Liver (tissue), 9 donors: ENCODE measurements around the gene CHRNA5. TPM values are rescaled to one million over a fixed set of nuclear protein-coding genes. Genes with fewer than 3 reads are reported as not detected.

ENCODE experiments used
- DNase-seq: peaks from one replicate; pipeline ENCODE4 v3.0.0-alpha.2; 2017; ENCODE audit warnings: low spot score
- H3K27ac ChIP-seq, 2 donors: one replicate each; pipeline ENCODE4 v1.7.0; 2013; ENCODE audit warnings: inconsistent platforms in 2 of 2, low read length in 2 of 2, control low read depth in 1 of 2, low read depth in 1 of 2, mild to moderate bottlenecking in 1 of 2
- H3K27me3 ChIP-seq, 4 donors: one replicate each; pipeline versions ENCODE4 v1.6.1 to v1.7.0; 2013; ENCODE audit warnings: low read length in 3 of 4, inconsistent platforms in 1 of 4, mild to moderate bottlenecking in 1 of 4, moderate library complexity in 1 of 4; ENCODE audit not compliant: control insufficient read depth in 4 of 4, insufficient read depth in 4 of 4
- H3K36me3 ChIP-seq, 4 donors: one replicate each; pipeline versions ENCODE4 v1.6.1 to v1.7.0; 2013; ENCODE audit warnings: low read length in 3 of 4, mild to moderate bottlenecking in 3 of 4, low read depth in 1 of 4, moderate library complexity in 1 of 4; ENCODE audit not compliant: control insufficient read depth in 4 of 4, insufficient read depth in 3 of 4
- H3K4me1 ChIP-seq, 4 donors: one replicate each; pipeline versions ENCODE4 v1.6.1 to v1.7.0; 2013; ENCODE audit warnings: low read length in 3 of 4, mild to moderate bottlenecking in 3 of 4, moderate library complexity in 1 of 4; ENCODE audit not compliant: control insufficient read depth in 4 of 4, insufficient read depth in 4 of 4
- H3K4me3 ChIP-seq, 3 donors: one replicate each; pipeline versions ENCODE4 v1.6.1 to v1.7.0; 2013; ENCODE audit warnings: low read length in 3 of 3, control low read depth in 1 of 3, low read depth in 1 of 3, mild to moderate bottlenecking in 1 of 3
- H3K9ac ChIP-seq, 2 donors: one replicate each; pipeline ENCODE4 v1.7.0; 2013; ENCODE audit warnings: low read length in 2 of 2, mild to moderate bottlenecking in 2 of 2, moderate library complexity in 2 of 2, control low read depth in 1 of 2, low read depth in 1 of 2
- H3K9me3 ChIP-seq, 4 donors: one replicate each; pipeline versions ENCODE4 v1.6.1 to v1.7.0; 2013; ENCODE audit warnings: low read length in 3 of 4; ENCODE audit not compliant: control insufficient read depth in 4 of 4
- CTCF ChIP-seq: fragments of 150-350 bp; IDR thresholded peaks from 2 replicates; pipeline ENCODE4 v1.5.1; 2017; ENCODE audit warnings: improper control_type of control experiment, low read depth, low read length; ENCODE audit not compliant: missing input control
- EGR1 ChIP-seq, 2 donors: IDR thresholded peaks; 2 replicates each; pipeline ENCODE4 v1.6.1; 2016 to 2018; ENCODE audit warnings: antibody characterized with exemption in 2 of 2, low read depth in 2 of 2
- FOXA2 ChIP-seq: IDR thresholded peaks from 2 replicates; pipeline ENCODE4 v1.6.1; 2016; ENCODE audit warnings: antibody characterized with exemption
- GABPA ChIP-seq, 2 donors: IDR thresholded peaks in 1 of 2; conservative IDR thresholded peaks in 1 of 2; 2 replicates each; pipeline ENCODE4 v1.6.1; 2016; ENCODE audit warnings: antibody characterized with exemption in 2 of 2, mild to moderate bottlenecking in 1 of 2, moderate library complexity in 1 of 2
- HNF4A ChIP-seq, 2 donors: conservative IDR thresholded peaks; 2 replicates each; pipeline ENCODE4 v1.6.1; 2016; ENCODE audit warnings: antibody characterized with exemption in 2 of 2, mild to moderate bottlenecking in 2 of 2
- HNF4G ChIP-seq: IDR thresholded peaks from 2 replicates; pipeline ENCODE4 v1.6.1; 2016; ENCODE audit warnings: antibody characterized with exemption
- JUND ChIP-seq, 2 donors: IDR thresholded peaks; 2 replicates each; pipeline ENCODE4 v1.6.1; 2016; ENCODE audit warnings: antibody characterized with exemption in 2 of 2
- MAX ChIP-seq: IDR thresholded peaks from 2 replicates; pipeline ENCODE4 v1.6.1; 2016; ENCODE audit warnings: antibody characterized with exemption
- NR2F2 ChIP-seq: IDR thresholded peaks from 2 replicates; pipeline ENCODE4 v1.6.1; 2016; ENCODE audit warnings: antibody characterized with exemption
- RAD21 ChIP-seq, 2 donors: IDR thresholded peaks; 2 replicates each; pipeline ENCODE4 v1.6.1; 2016; ENCODE audit warnings: antibody characterized with exemption in 2 of 2, mild to moderate bottlenecking in 2 of 2
- REST ChIP-seq: IDR thresholded peaks from 2 replicates; pipeline ENCODE4 v1.6.1; 2016; ENCODE audit warnings: antibody characterized with exemption, mild to moderate bottlenecking
- RXRA ChIP-seq, 2 donors: IDR thresholded peaks; 2 replicates each; pipeline ENCODE4 v1.6.1; 2017 to 2018; ENCODE audit warnings: antibody characterized with exemption in 2 of 2, mild to moderate bottlenecking in 1 of 2
- SP1 ChIP-seq: IDR thresholded peaks from 2 replicates; pipeline ENCODE4 v1.6.1; 2018; ENCODE audit warnings: antibody characterized with exemption, mild to moderate bottlenecking
- TAF1 ChIP-seq: conservative IDR thresholded peaks from 2 replicates; pipeline ENCODE4 v1.6.1; 2016; ENCODE audit warnings: antibody characterized with exemption, mild to moderate bottlenecking
- YY1 ChIP-seq: IDR thresholded peaks from 2 replicates; pipeline ENCODE4 v1.6.1; 2016; ENCODE audit warnings: antibody characterized with exemption, mild to moderate bottlenecking
- ZBTB33 ChIP-seq: IDR thresholded peaks from 2 replicates; pipeline ENCODE4 v1.6.1; 2016; ENCODE audit warnings: antibody characterized with exemption
- WGBS: extraction: QIAGEN DNeasy Blood & Tissue Kit; methylation state at CpG from one replicate; pipeline ENCODE4 v1.1.7; 2013; 5-methylcytosine and 5-hydroxymethylcytosine counted together
- polyA plus RNA-seq, 2 donors: library from polyadenylated mRNA; stranded (reverse) in 1 of 2; unstranded in 1 of 2; fragments of 200-250 nt in 1 of 2; fragments of >200 nt in 1 of 2; fragmentation: Nextera tagmentation in 1 of 2; extraction: Ambion mirVana in 1 of 2; gene quantifications; one replicate each; pipeline versions ENCODE4 v1.2.1 to v1.2.3, GENCODE V29; 2013 to 2015
- total RNA-seq, 2 donors: library from RNA; depleted of rRNA; stranded (reverse); fragments of >200 nt; gene quantifications; one replicate each; pipeline ENCODE4 v1.2.3, GENCODE V29; 2014
- donor health status: healthy.
- donor health status: healthy.
- donor health status: healthy.
- donor health status: healthy.
- donor health status: healthy.

The CHRNA5 gene
- total and polyA plus RNA-seq, 4 donors: 0.17 to 0.56 (median 0.36) TPM

GRCh38 chr15:78636378-78636859 lies 71.1 kb downstream of the CHRNA5 start:
- peaks cover 0 to 6% (median 5%) of the 10 kb centered on the region in 4 donors for H3K4me1 ChIP-seq
- 84% methylated on average over 2 of the region's 2 CpGs for WGBS

GRCh38 chr15:78637776-78638435 lies 72.6 kb downstream of the CHRNA5 start:
- DNase-seq: no peak
- no peak overlapping the region for H3K4me3 ChIP-seq
- H3K9ac ChIP-seq: no peak overlapping the region
- H3K27me3 ChIP-seq: peaks cover 0 to 2% (median 0%) of the 10 kb centered on the region in 4 donors
- H3K4me1 ChIP-seq: peaks cover 0 to 6% (median 6%) of the 10 kb centered on the region in 4 donors
- H3K36me3 ChIP-seq: no peaks in the 10 kb centered on the region
- H3K27ac ChIP-seq: no peak overlapping the region
- TF ChIP-seq ZBTB33: no peak
- TF ChIP-seq JUND (IDR thresholded peaks at IDR 0.05): no peak
- no peak for TF ChIP-seq TAF1
- no peak for TF ChIP-seq SP1
- TF ChIP-seq HNF4G: no peak
- TF ChIP-seq RXRA (IDR thresholded peaks at IDR 0.05): no peak
- no peak for TF ChIP-seq FOXA2
- no peak for TF ChIP-seq NR2F2
- TF ChIP-seq HNF4A (conservative IDR thresholded peaks at IDR 0.05): no peak
- no peak for TF ChIP-seq CTCF
- TF ChIP-seq REST: no peak
- no peak for TF ChIP-seq EGR1 (IDR thresholded peaks at IDR 0.05; ENCODE audit: low read depth in 2 of 2)
- TF ChIP-seq MAX: no peak
- TF ChIP-seq RAD21 (IDR thresholded peaks at IDR 0.05): no peak
- TF ChIP-seq YY1: no peak
- TF ChIP-seq GABPA (IDR thresholded peaks at IDR 0.05 in 1 of 2, conservative IDR thresholded peaks at IDR 0.05 in 1 of 2): no peak
- 79% methylated on average over 4 of the region's 4 CpGs for WGBS
- H3K9me3 ChIP-seq: peaks cover 0 to 5% (median 1%) of the 10 kb centered on the region in 4 donors

More at GRCh38 chr15:78636378-78636859, 71.1 kb downstream of the CHRNA5 start:
- Histone ChIP-seq H3K9ac (no peak overlapping the region), H3K27ac (no peak overlapping the region), H3K36me3 (no peaks in the 10 kb centered on the region), H3K4me3 (no peak overlapping the region), H3K27me3 (peaks cover 0 to 2% (median 0%) of the 10 kb centered on the region in 4 donors), H3K9me3 (peaks cover 0 to 5% (median 2%) of the 10 kb centered on the region in 4 donors)
- no peak for DNase-seq
- TF ChIP-seq SP1 (no peak), FOXA2 (no peak), TAF1 (no peak)
